ENCODE data around the gene BPIFB3. TPM values are rescaled to one million over a fixed set of nuclear protein-coding genes. Genes with fewer than 3 reads are reported as not detected.

The BPIFB3 gene
- total and polyA plus RNA-seq, 2 of the 13 experiments (the other 11 are each of a cell fraction or from before 2014, with no cell fraction given), result 0.09 TPM; not detected in 1

DNA sequence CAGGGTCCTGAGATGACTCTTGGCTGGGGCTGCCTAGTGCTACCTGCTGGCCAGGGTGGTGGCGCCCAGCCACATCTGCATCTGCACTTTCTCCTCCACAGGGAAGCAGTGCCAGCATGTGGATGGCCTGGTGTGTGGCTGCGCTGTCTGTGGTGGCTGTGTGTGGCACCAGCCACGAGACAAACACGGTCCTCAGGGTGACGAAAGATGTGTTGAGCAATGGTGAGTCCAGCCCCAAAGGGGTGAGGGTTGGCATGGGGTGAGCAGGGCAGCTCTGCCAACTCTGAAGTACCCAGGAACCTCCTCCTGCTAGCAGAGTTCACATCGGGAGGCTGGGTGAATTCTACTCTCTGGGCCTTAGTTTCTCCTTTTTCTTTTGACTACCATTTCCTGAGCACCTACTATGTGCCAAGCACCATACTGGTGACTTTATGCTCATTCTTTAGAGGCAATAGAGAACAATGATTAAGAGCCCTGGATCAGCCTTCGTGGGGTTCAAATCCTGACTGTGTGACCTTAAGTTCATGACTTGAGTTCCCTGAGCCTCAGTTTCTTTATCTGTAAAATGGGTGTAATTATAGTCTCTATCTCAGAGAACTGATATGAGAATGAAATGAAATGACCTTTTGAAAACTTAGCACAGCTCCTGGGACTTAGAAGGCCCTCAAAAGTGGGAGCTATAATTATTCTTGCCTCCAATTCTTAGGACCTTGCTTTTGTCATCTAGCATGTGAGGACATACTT, 27.9 kb downstream of the BPIFB3 start (continued):
- peak; percentile 17; the same call in 1 of the 2 replicates for TF ChIP-seq ZBTB33 (CRISPR knock-in tag; IDR thresholded peaks at IDR 0.05)

DNA sequence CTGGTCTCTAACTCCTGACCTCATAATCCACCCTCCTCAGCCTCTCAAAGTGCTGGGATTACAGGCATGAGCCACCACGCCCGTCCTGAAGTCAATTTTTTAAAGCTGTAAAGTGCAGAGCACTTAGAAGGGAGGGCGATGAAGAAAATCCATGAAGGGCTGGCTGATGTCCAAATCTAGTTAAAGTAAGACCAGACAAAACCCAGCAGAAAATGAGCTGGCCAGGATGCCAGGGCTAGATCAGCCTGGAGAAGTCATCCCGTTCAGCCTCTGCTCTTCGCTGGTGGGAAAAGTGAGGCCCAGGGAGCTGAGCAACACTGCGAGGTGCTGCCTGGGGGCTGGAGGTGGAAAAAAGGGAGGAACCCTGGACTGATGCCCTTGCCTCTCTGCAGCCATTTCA, 28.8 kb downstream of the BPIFB3 start:
- Histone ChIP-seq H3K36me3 (replicated peaks in 1 of 2; ENCODE audit: control insufficient read depth in 1 of 2, insufficient read depth in 2 of 2, low read length in 2 of 2) (no peaks in the 10 kb centered on the region), H3K4me3 (replicated peaks in 1 of 3; ENCODE audit: insufficient read depth in 1 of 3, low read depth in 2 of 3, low read length in 3 of 3) (no peak overlapping the region), H3K27me3 (ENCODE audit: control insufficient read depth in 1 of 2, insufficient read depth in 2 of 2, low read length in 2 of 2) (peaks cover 0 to 17% of the 10 kb centered on the region in 2 experiments; a peak in 3 of 5 replicates), H3K9me3 (ENCODE audit: low read length) (no peaks in the 10 kb centered on the region), H3K9ac (ENCODE audit: insufficient read depth, low read depth, low read length) (no peak overlapping the region), H3K27ac (ENCODE audit: extremely low read length, insufficient read depth, low read length) (no peak overlapping the region), H3K79me2 (ENCODE audit: insufficient read depth, low read length) (no peaks in the 10 kb centered on the region), H4K20me1 (ENCODE audit: insufficient read depth, low read length) (no peaks in the 10 kb centered on the region), H3K4me2 (ENCODE audit: low read depth, low read length) (no peak overlapping the region), H2AFZ (ENCODE audit: low read length) (no peak overlapping the region), H3K4me1 (ENCODE audit: insufficient read depth, low read length) (no peaks in the 10 kb centered on the region)
- WGBS (ENCODE audit: low lambda C conversion rate), result 35% methylated on average over 6 of the region's 6 CpGs
- BruUV-seq (replicated peaks), result no TSS peak
- POLR2A ChIA-PET, result no interaction called here
- DNase-seq (ENCODE audit: low spot score) (no peak), ATAC-seq (no peak), FAIRE-seq (no peak)
- CTCF ChIA-PET (ENCODE audit: low intra/inter-chr PET ratio, low total read pairs), result no interaction called here
- in situ Hi-C loops (cut with HindIII; ENCODE audit: extremely low pct_ligation_motif_present, low pct_unique_long_range_greater_than_20kb), result no loop called here
- intact Hi-C loops (cut with micrococcal nuclease; ENCODE audit: unreplicated experiment), result no loop called here
- TF ChIP-seq PHF21A (CRISPR knock-in tag; IDR thresholded peaks at IDR 0.05) (no peak), SP140L (CRISPR knock-in tag; IDR thresholded peaks at IDR 0.05; ENCODE audit: borderline replicate concordance) (no peak), ZKSCAN8 (CRISPR knock-in tag; IDR thresholded peaks at IDR 0.05; ENCODE audit: borderline replicate concordance) (no peak), ZNF331 (CRISPR knock-in tag; IDR thresholded peaks at IDR 0.05) (no peak), ZNF484 (CRISPR knock-in tag; IDR thresholded peaks at IDR 0.05; ENCODE audit: borderline replicate concordance, low read depth) (no peak), RBFOX2 (IDR thresholded peaks at IDR 0.05; ENCODE audit: low read depth, low read length) (no peak), ZNF547 (CRISPR knock-in tag; IDR thresholded peaks at IDR 0.05) (no peak), ZBTB1 (CRISPR knock-in tag; IDR thresholded peaks at IDR 0.05; ENCODE audit: borderline replicate concordance) (no peak), PHF8 (CRISPR knock-in tag; IDR thresholded peaks at IDR 0.05) (no peak)
- TF ChIP-seq, protein P1, sequence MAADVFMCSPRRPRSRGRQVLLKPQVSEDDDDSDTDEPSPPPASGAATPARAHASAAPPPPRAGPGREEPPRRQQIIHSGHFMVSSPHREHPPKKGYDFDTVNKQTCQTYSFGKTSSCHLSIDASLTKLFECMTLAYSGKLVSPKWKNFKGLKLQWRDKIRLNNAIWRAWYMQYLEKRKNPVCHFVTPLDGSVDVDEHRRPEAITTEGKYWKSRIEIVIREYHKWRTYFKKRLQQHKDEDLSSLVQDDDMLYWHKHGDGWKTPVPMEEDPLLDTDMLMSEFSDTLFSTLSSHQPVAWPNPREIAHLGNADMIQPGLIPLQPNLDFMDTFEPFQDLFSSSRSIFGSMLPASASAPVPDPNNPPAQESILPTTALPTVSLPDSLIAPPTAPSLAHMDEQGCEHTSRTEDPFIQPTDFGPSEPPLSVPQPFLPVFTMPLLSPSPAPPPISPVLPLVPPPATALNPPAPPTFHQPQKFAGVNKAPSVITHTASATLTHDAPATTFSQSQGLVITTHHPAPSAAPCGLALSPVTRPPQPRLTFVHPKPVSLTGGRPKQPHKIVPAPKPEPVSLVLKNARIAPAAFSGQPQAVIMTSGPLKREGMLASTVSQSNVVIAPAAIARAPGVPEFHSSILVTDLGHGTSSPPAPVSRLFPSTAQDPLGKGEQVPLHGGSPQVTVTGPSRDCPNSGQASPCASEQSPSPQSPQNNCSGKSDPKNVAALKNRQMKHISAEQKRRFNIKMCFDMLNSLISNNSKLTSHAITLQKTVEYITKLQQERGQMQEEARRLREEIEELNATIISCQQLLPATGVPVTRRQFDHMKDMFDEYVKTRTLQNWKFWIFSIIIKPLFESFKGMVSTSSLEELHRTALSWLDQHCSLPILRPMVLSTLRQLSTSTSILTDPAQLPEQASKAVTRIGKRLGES (CRISPR knock-in tag; IDR thresholded peaks at IDR 0.05; ENCODE audit: borderline replicate concordance), result no peak
- TF ChIP-seq, protein P2, sequence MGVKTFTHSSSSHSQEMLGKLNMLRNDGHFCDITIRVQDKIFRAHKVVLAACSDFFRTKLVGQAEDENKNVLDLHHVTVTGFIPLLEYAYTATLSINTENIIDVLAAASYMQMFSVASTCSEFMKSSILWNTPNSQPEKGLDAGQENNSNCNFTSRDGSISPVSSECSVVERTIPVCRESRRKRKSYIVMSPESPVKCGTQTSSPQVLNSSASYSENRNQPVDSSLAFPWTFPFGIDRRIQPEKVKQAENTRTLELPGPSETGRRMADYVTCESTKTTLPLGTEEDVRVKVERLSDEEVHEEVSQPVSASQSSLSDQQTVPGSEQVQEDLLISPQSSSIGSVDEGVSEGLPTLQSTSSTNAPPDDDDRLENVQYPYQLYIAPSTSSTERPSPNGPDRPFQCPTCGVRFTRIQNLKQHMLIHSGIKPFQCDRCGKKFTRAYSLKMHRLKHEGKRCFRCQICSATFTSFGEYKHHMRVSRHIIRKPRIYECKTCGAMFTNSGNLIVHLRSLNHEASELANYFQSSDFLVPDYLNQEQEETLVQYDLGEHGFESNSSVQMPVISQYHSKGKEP (CRISPR knock-in tag; IDR thresholded peaks at IDR 0.05), result no peak
- TF ChIP-seq, protein P3, sequence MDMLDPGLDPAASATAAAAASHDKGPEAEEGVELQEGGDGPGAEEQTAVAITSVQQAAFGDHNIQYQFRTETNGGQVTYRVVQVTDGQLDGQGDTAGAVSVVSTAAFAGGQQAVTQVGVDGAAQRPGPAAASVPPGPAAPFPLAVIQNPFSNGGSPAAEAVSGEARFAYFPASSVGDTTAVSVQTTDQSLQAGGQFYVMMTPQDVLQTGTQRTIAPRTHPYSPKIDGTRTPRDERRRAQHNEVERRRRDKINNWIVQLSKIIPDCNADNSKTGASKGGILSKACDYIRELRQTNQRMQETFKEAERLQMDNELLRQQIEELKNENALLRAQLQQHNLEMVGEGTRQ (IDR thresholded peaks at IDR 0.05; ENCODE audit: low read depth, low read length), result no peak
- TF ChIP-seq, protein P3 (CRISPR knock-in tag; IDR thresholded peaks at IDR 0.05; ENCODE audit: borderline replicate concordance), result no peak
